ENCODE measurements around the gene DOCK4.

DNA sequence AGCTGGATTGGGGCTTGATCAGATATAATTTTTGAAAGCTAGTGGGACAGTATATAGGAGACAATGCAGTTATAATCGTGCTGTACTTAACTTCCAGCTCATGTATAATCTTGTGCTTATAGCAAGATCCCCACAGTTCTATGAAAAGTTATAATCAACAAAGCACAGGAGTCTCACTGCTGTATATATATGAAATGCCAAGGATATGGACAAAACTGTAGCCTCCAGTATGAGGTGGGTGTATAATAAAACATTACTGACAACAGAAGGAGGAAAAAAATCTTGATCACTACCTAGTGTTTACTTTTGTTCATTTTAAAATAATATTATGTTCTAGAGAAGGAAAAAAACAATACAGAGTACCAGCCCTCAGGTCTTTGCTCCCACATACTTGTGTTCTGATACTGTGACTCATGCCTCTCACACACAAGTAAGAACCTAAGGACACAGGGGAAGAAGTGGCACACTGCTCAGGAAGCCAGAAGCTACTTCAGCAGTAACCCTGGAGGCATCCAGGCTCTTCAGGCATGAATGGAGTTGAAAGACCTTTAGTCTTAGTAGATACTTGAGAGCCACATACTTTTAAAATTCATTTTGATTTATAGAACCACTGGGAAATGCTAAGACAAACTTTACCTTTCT lies 378.2 kb downstream of the DOCK4 start:
- TF ChIP-seq, protein P1, sequence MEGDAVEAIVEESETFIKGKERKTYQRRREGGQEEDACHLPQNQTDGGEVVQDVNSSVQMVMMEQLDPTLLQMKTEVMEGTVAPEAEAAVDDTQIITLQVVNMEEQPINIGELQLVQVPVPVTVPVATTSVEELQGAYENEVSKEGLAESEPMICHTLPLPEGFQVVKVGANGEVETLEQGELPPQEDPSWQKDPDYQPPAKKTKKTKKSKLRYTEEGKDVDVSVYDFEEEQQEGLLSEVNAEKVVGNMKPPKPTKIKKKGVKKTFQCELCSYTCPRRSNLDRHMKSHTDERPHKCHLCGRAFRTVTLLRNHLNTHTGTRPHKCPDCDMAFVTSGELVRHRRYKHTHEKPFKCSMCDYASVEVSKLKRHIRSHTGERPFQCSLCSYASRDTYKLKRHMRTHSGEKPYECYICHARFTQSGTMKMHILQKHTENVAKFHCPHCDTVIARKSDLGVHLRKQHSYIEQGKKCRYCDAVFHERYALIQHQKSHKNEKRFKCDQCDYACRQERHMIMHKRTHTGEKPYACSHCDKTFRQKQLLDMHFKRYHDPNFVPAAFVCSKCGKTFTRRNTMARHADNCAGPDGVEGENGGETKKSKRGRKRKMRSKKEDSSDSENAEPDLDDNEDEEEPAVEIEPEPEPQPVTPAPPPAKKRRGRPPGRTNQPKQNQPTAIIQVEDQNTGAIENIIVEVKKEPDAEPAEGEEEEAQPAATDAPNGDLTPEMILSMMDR (IDR thresholded peaks at IDR 0.05; ENCODE audit: insufficient read depth, low read length, poor library complexity, severe bottlenecking) = no peak
- TF ChIP-seq EZH2phosphoT487 (conservative IDR thresholded peaks at IDR 0.05; ENCODE audit: low read length) = no peak
